GM12873 (cell line): ENCODE measurements around the gene TXNDC5.

Source experiments
- CTCF ChIP-seq: IDR thresholded peaks from 2 replicates; pipeline ENCODE4 v1.5.1; 2012; ENCODE audit warnings: low read depth, mild to moderate bottlenecking, moderate library complexity, low read length, control low read depth; ENCODE audit not compliant: insufficient read depth; ENCODE audit errors: missing control alignments

The TXNDC5 gene

GRCh38 chr6:7909323-7910276, 988 bp downstream of the TXNDC5 start:
- no peak for TF ChIP-seq CTCF

- TF ChIP-seq CTCF, result no peak
Measured at GRCh38 chr6:7907159-7907558, 3.4 kb downstream of the TXNDC5 start.

GRCh38 chr6:7906741-7907140, 3.8 kb downstream of the TXNDC5 start:
- no peak for TF ChIP-seq CTCF

- TF ChIP-seq CTCF, result no peak
Measured at GRCh38 chr6:7905416-7905815, 5.2 kb downstream of the TXNDC5 start.

- no peak for TF ChIP-seq CTCF
Measured at GRCh38 chr6:7904654-7905319, 5.8 kb downstream of the TXNDC5 start.

- TF ChIP-seq CTCF, result no peak
Measured at GRCh38 chr6:7903673-7904072, 6.9 kb downstream of the TXNDC5 start.

GRCh38 chr6:7902867-7903266, 7.7 kb downstream of the TXNDC5 start:
- TF ChIP-seq CTCF, result no peak
